H1 (cell line): ENCODE results near the gene KRT1. TPM values are rescaled to one million over a fixed set of nuclear protein-coding genes. Genes with fewer than 3 reads are reported as not detected.

Experiments
- CTCF ChIA-PET: fragments of 300-600 bp; sonication (Branson Sonifier 250); formaldehyde crosslinking; loops from one replicate; lab custom pipeline; 2021; ENCODE audit not compliant: partially characterized antibody; lab: Charles Lee
- POLR2A ChIA-PET: fragments of 300-600 bp; sonication (Branson Sonifier 250); formaldehyde crosslinking; loops from one replicate; lab custom pipeline; 2021; ENCODE audit warnings: inconsistent platforms; ENCODE audit not compliant: partially characterized antibody; lab: Charles Lee
- DNase-seq, 2 experiments: peaks; one replicate each; pipeline versions ENCODE4 v3.0.0 to v3.0.0-alpha.2; 2010 to 2022; ENCODE audit warnings: low spot score in 2 of 2, low read depth in 1 of 2, mixed read lengths in 1 of 2
- FAIRE-seq: peaks from 2 replicates; lab custom pipeline; 2011; peaks lifted over from hg19 to GRCh38; lab: Jason Lieb, UNC
- H2AFZ ChIP-seq: 2 replicates; pipeline ENCODE4 v1.8.1; 2012; ENCODE audit warnings: low read length, inconsistent platforms
- H2AK5ac ChIP-seq: 2 replicates; pipeline ENCODE4 v1.6.1; 2013; ENCODE audit warnings: low read depth, low read length
- H2BK120ac ChIP-seq: replicated peaks from 2 replicates; pipeline ENCODE3; 2013; ENCODE audit warnings: low read depth, low read length, inconsistent platforms
- H2BK12ac ChIP-seq: 2 replicates; pipeline ENCODE4 v1.6.1; 2013; ENCODE audit warnings: low read depth, low read length
- H2BK15ac ChIP-seq: 2 replicates; pipeline ENCODE4 v1.6.1; 2013; ENCODE audit warnings: low read length
- H2BK20ac ChIP-seq: 2 replicates; pipeline ENCODE4 v1.6.1; 2013; ENCODE audit warnings: low read length
- H2BK5ac ChIP-seq: 2 replicates; pipeline ENCODE4 v1.6.1; 2013; ENCODE audit warnings: low read depth, low read length
- H3K14ac ChIP-seq: 2 replicates; pipeline ENCODE4 v1.6.1; 2013; ENCODE audit warnings: inconsistent platforms; ENCODE audit not compliant: insufficient read length
- H3K18ac ChIP-seq: 2 replicates; pipeline ENCODE4 v1.6.1; 2013; ENCODE audit warnings: low read length; ENCODE audit errors: extremely low read depth
- H3K23ac ChIP-seq: 2 replicates; pipeline ENCODE4 v1.6.1; 2013; ENCODE audit warnings: inconsistent platforms; ENCODE audit not compliant: insufficient read length
- H3K23me2 ChIP-seq: 2 replicates; pipeline ENCODE4 v1.6.1; 2013; ENCODE audit warnings: low read depth, low read length
- H3K27ac ChIP-seq: 2 replicates; pipeline ENCODE4 v1.6.1; 2011; ENCODE audit warnings: low read depth, low read length, inconsistent platforms
- H3K27me3 ChIP-seq, 4 experiments: replicated peaks in 1 of 4; 1 replicate in 1 of 4; 2 replicates in 3 of 4; pipeline versions ENCODE4 v1.6.1 to v1.8.1; 2011 to 2013; ENCODE audit warnings: low read length in 3 of 4, mild to moderate bottlenecking in 3 of 4, inconsistent platforms in 2 of 4, mixed read lengths in 2 of 4, moderate library complexity in 1 of 4; ENCODE audit not compliant: control insufficient read depth in 3 of 4, insufficient read depth in 3 of 4; ENCODE audit errors: extremely low read depth in 1 of 4
- H3K36me3 ChIP-seq, 4 experiments: 2 replicates each; pipeline versions ENCODE4 v1.6.1 to v1.8.1; 2011 to 2013; ENCODE audit warnings: mild to moderate bottlenecking in 4 of 4, low read length in 3 of 4, moderate library complexity in 2 of 4, control low read depth in 1 of 4, inconsistent platforms in 1 of 4; ENCODE audit not compliant: insufficient read depth in 4 of 4, control insufficient read depth in 2 of 4
- H3K4ac ChIP-seq: replicated peaks from 2 replicates; pipeline ENCODE3; 2013; ENCODE audit warnings: low read length, low read depth, mixed read lengths, inconsistent platforms; ENCODE audit not compliant: insufficient read length
- H3K4me1 ChIP-seq, 4 experiments: replicated peaks in 1 of 4; 1 replicate in 1 of 4; 2 replicates in 3 of 4; pipeline versions ENCODE4 v1.6.1 to v1.8.1; 2011 to 2013; ENCODE audit warnings: low read length in 3 of 4, inconsistent platforms in 2 of 4, mixed read lengths in 1 of 4; ENCODE audit not compliant: insufficient read depth in 4 of 4, control insufficient read depth in 3 of 4
- H3K4me2 ChIP-seq, 2 experiments: 2 replicates each; pipeline versions ENCODE4 v1.6.1 to v1.8.1; 2011 to 2013; ENCODE audit warnings: low read depth in 2 of 2, low read length in 2 of 2, control low read depth in 1 of 2, inconsistent platforms in 1 of 2, mild to moderate bottlenecking in 1 of 2; ENCODE audit not compliant: insufficient read depth in 1 of 2
- H3K4me3 ChIP-seq, 4 experiments: fragments of 200-600, 300-600 bp in 1 of 4; sonication (generic), shearing (Covaris generic), sonication (Bioruptor Twin) in 1 of 4; 2 replicates each; pipeline versions ENCODE4 v1.5.1 to v1.8.1; 2011 to 2016; ENCODE audit warnings: low read length in 4 of 4, low read depth in 3 of 4, control low read depth in 2 of 4, inconsistent platforms in 2 of 4, mild to moderate bottlenecking in 2 of 4, mixed read lengths in 1 of 4, moderate library complexity in 1 of 4; ENCODE audit not compliant: insufficient read depth in 2 of 4; ENCODE audit errors: extremely low read depth in 1 of 4
- H3K56ac ChIP-seq: replicated peaks from 2 replicates; pipeline ENCODE3; 2013; ENCODE audit warnings: low read depth, mild to moderate bottlenecking, mixed read lengths, low read length, inconsistent platforms; ENCODE audit not compliant: insufficient read length
- H3K79me1 ChIP-seq: 2 replicates; pipeline ENCODE4 v1.6.1; 2013; ENCODE audit warnings: low read depth, low read length, control low read depth
- H3K79me2 ChIP-seq, 2 experiments: 2 replicates each; pipeline versions ENCODE4 v1.6.1 to v1.8.1; 2012 to 2013; ENCODE audit warnings: low read length in 2 of 2, mild to moderate bottlenecking in 2 of 2, inconsistent platforms in 1 of 2; ENCODE audit not compliant: insufficient read depth in 2 of 2, control insufficient read depth in 1 of 2
- H3K9ac ChIP-seq, 4 experiments: replicated peaks in 1 of 4; 1 replicate in 1 of 4; 2 replicates in 3 of 4; pipeline versions ENCODE4 v1.6.1 to v1.8.1; 2011 to 2013; ENCODE audit warnings: low read depth in 3 of 4, low read length in 3 of 4, control low read depth in 2 of 4, mild to moderate bottlenecking in 2 of 4, moderate library complexity in 2 of 4, inconsistent platforms in 1 of 4; ENCODE audit errors: extremely low read depth in 1 of 4
- H3K9me3 ChIP-seq, 2 experiments: 2 replicates each; pipeline versions ENCODE4 v1.6.1 to v1.8.1; 2012 to 2013; ENCODE audit warnings: mild to moderate bottlenecking in 2 of 2, moderate library complexity in 2 of 2, control low read depth in 1 of 2, inconsistent platforms in 1 of 2, low read depth in 1 of 2, low read length in 1 of 2, mixed read lengths in 1 of 2; ENCODE audit not compliant: insufficient read depth in 2 of 2
- H4K20me1 ChIP-seq, 2 experiments: replicated peaks in 1 of 2; 2 replicates each; pipeline versions ENCODE3 to v1.8.1; 2011 to 2013; ENCODE audit warnings: inconsistent platforms in 2 of 2, low read length in 2 of 2, mild to moderate bottlenecking in 1 of 2; ENCODE audit not compliant: insufficient read depth in 2 of 2, control insufficient read depth in 1 of 2
- H4K5ac ChIP-seq: 2 replicates; pipeline ENCODE4 v1.6.1; 2013; ENCODE audit warnings: low read length, low read depth, mixed read lengths, inconsistent platforms; ENCODE audit not compliant: insufficient read length
- H4K8ac ChIP-seq: 2 replicates; pipeline ENCODE4 v1.8.0; 2013; ENCODE audit warnings: mild to moderate bottlenecking, moderate library complexity, low read length, inconsistent platforms; ENCODE audit not compliant: insufficient read depth; ENCODE audit errors: extremely low read depth
- H4K91ac ChIP-seq: replicated peaks from 2 replicates; pipeline ENCODE3; 2013; ENCODE audit warnings: low read length, mixed read lengths, inconsistent platforms; ENCODE audit not compliant: insufficient read length
- BRCA1 ChIP-seq: IDR thresholded peaks from 2 replicates; pipeline ENCODE4 v1.6.1; 2012; ENCODE audit warnings: low read depth, low read length, improper control_type of control experiment
- CBX8 ChIP-seq: fragments of 300-800, 300-1000 bp; sonication (generic); IDR thresholded peaks from 2 replicates; pipeline ENCODE4 v1.7.1; 2016; ENCODE audit warnings: low read depth, low read length, borderline replicate concordance
- CHD2 ChIP-seq: IDR thresholded peaks from 2 replicates; pipeline ENCODE4 v1.6.1; 2012; ENCODE audit warnings: low read length, improper control_type of control experiment
- EZH2 ChIP-seq: fragments of 200-600 bp; sonication (generic); IDR thresholded peaks from 2 replicates; pipeline ENCODE4 v1.7.1; 2012; ENCODE audit warnings: low read depth, mild to moderate bottlenecking, moderate library complexity, low read length, inconsistent platforms; ENCODE audit not compliant: severe bottlenecking
- HDAC2 ChIP-seq, 2 experiments: fragments of 300-600 bp in 1 of 2; sonication (generic) in 1 of 2; IDR thresholded peaks; 2 replicates each; pipeline ENCODE4 v1.6.1; 2011 to 2012; ENCODE audit warnings: low read depth in 2 of 2, low read length in 2 of 2, mild to moderate bottlenecking in 2 of 2, moderate library complexity in 2 of 2, borderline replicate concordance in 1 of 2, inconsistent platforms in 1 of 2
- JUN ChIP-seq: IDR thresholded peaks from 2 replicates; pipeline ENCODE4 v1.6.1; 2011; ENCODE audit warnings: low read depth, mild to moderate bottlenecking, improper control_type of control experiment, low read length
- MAFK ChIP-seq: IDR thresholded peaks from 2 replicates; pipeline ENCODE4 v1.6.1; 2012; ENCODE audit warnings: low read depth, mild to moderate bottlenecking, improper control_type of control experiment, low read length
- PHF8 ChIP-seq: fragments of 200-600 bp; sonication (generic); conservative IDR thresholded peaks from 2 replicates; pipeline ENCODE4 v1.7.1; 2012; ENCODE audit warnings: low read depth, mild to moderate bottlenecking, inconsistent platforms, low read length, moderate library complexity
- TBP ChIP-seq: IDR thresholded peaks from 2 replicates; pipeline ENCODE4 v1.6.1; 2011; ENCODE audit warnings: low read depth, low read length, improper control_type of control experiment
- WGBS, 2 experiments: shearing (Covaris generic) in 1 of 2; methylation state at CpG; one replicate each; pipeline versions ENCODE4 v1.1.6 to v1.1.7; 2013 to 2015; ENCODE audit warnings: low lambda C conversion rate in 2 of 2, mixed read lengths in 2 of 2, inconsistent platforms in 1 of 2, low coverage in 1 of 2, missing lambda C conversion rate in 1 of 2; ENCODE audit not compliant: insufficient replicate concordance in 2 of 2, insufficient coverage in 1 of 2, insufficient read length in 1 of 2; ENCODE audit errors: extremely low coverage in 1 of 2, missing lambda C conversion rate in 1 of 2; 5-methylcytosine and 5-hydroxymethylcytosine counted together
- polyA plus RNA-seq, 7 experiments: library from polyadenylated mRNA; depleted of rRNA in 3 of 7; stranded (reverse) in 5 of 7; unstranded in 2 of 7; fragments of >200 nt in 5 of 7; fragments of 200-250 nt in 2 of 7; gene quantifications; 1 replicate in 5 of 7; 2 replicates in 1 of 7; 4 replicates in 1 of 7; pipeline versions ENCODE4 v1.2.1 to v1.2.3, GENCODE V29; 2011 to 2013; ENCODE audit warnings: missing spikeins in 2 of 7, mixed read lengths in 2 of 7
- total RNA-seq: library from RNA; stranded (reverse); fragmentation: NEBNext Ultra II Directional; extraction: Animal tissue kit (Norgen Biotek cat#: 25700); gene quantifications from 2 replicates; pipeline ENCODE4 v1.2.1, GENCODE V29; 2021

Gene KRT1
- total and polyA plus RNA-seq, 2 of the 8 experiments (the other 6 are each of a cell fraction or from before 2014, with no cell fraction given): not detected

- no peaks in the 10 kb centered on the region for H3K23me2 ChIP-seq
- FAIRE-seq: no peak
These were observed 48.9 kb upstream of the KRT1 start for GRCh38 chr12:52729147-52729546.

More at GRCh38 chr12:52729147-52729546, 48.9 kb upstream of the KRT1 start:
- ChIA-PET CTCF (interaction anchor here (1.0 to 1.9 kb wide), 7 partner anchors 11 to 337 kb away, joined by 3 to 8 read pairs (median 4); no protein-coding TSS in a partner anchor), POLR2A (no interaction called here)
- Histone ChIP-seq H3K18ac (no peak overlapping the region), H2AK5ac (no peak overlapping the region), H3K79me1 (no peaks in the 10 kb centered on the region), H4K91ac (no peak overlapping the region), H3K4me2 (no peak overlapping the region), H3K27ac (no peak overlapping the region), H4K8ac (no peak overlapping the region), H3K4me1 (no peaks in the 10 kb centered on the region), H3K79me2 (no peaks in the 10 kb centered on the region), H2AFZ (no peak overlapping the region), H2BK120ac (no peak overlapping the region), H3K4ac (no peak overlapping the region), H3K4me3 (no peak overlapping the region), H2BK5ac (no peak overlapping the region), H3K36me3 (no peaks in the 10 kb centered on the region), H3K9ac (no peak overlapping the region), H4K5ac (no peak overlapping the region), H2BK20ac (no peak overlapping the region), H2BK15ac (no peak overlapping the region), H3K56ac (no peak overlapping the region), H3K27me3 (no peaks in the 10 kb centered on the region), H3K23ac (no peak overlapping the region), H3K14ac (no peak overlapping the region), H2BK12ac (no peak overlapping the region), H3K9me3 (no peaks in the 10 kb centered on the region), H4K20me1 (no peaks in the 10 kb centered on the region)
- WGBS, 2 experiments: 79% methylated on average over 9 of the region's 10 CpGs; no CpG with 5 or more reads in 1 of the 2 experiments
- TF ChIP-seq JUN: no peak
- TF ChIP-seq PHF8: no peak
- TF ChIP-seq EZH2: no peak
- no peak for TF ChIP-seq TBP
- no peak for TF ChIP-seq BRCA1
- TF ChIP-seq MAFK: no peak
- no peak for TF ChIP-seq CHD2
- TF ChIP-seq CBX8: no peak
- TF ChIP-seq HDAC2 (IDR thresholded peaks at IDR 0.05; ENCODE audit: borderline replicate concordance in 1 of 2, low read depth in 2 of 2, low read length in 2 of 2): no peak
- no peak for DNase-seq
